OCI-LY1 (cell line): ENCODE data around the gene TEAD1.

Source experiments
- CTCF ChIP-seq: fragments of 200-600 bp; sonication (generic), shearing (Covaris generic); IDR thresholded peaks from 2 replicates; pipeline ENCODE4 v1.5.1; 2017; ENCODE audit warnings: mild to moderate bottlenecking, antibody characterized with exemption, low read length, moderate library complexity, mixed read lengths
- EZH2 ChIP-seq: fragments of 200-600 bp; sonication (generic), shearing (Covaris generic); IDR thresholded peaks from 2 replicates; pipeline ENCODE4 v1.8.0; 2017; ENCODE audit warnings: borderline replicate concordance, mixed run types, mild to moderate bottlenecking, antibody characterized with exemption, low read length, moderate library complexity, mixed read lengths

- TF ChIP-seq EZH2 (no peak), CTCF (no peak)
These were observed 20.5 kb upstream of the TEAD1 start for GRCh38 chr11:12653729-12654128.
